Measurements from ENCODE around the gene RNF225.

The RNF225 gene

DNA sequence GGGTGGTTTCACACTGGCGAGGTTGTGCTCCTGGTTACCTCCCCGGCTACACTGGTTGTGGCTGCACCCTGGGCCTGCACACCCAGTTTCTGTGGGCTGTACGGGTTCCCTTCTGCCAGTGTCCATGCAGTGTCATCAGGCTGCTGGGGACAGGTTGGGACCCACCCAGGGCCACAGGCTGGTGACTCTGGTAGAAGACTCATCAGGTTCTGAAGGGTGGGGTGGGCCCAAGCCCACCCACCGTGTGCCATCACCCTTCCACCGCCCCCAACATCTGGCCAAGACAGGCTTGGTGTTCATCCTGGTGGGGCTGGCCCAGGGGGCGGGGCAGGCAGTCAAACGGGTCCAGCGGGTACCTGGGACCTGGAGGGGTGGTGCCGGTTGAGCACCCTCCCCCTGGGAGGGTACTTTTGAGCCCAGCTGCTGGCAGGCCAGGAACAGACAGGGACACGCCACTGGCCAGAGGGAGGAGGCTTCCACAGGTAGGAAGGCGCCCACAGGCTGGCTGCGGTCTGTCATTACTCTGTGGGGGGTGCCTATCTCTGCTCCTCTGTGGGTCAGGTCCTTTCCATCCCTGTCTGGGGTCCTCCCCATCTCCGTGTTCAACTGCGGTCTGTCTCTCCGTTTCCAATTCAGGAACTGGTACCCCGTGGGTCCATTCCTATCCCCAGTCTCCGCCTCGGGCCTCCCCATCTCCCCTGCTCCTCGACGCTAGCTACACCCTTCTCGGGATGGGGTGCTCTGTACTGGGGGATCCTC is at the start of gene RNF225:
TSS of gene RNF225 (plus strand) at position 437 of the 759 bp plus-strand sequence. CDS start 434 bp downstream, outside the sequence.
- TF ChIP-seq, protein P1, sequence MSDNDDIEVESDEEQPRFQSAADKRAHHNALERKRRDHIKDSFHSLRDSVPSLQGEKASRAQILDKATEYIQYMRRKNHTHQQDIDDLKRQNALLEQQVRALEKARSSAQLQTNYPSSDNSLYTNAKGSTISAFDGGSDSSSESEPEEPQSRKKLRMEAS (IDR thresholded peaks at IDR 0.05), result 0 out of 2 replicates have a peak, but pooled peaks have one; percentile 12
- TF ChIP-seq TEAD4 (IDR thresholded peaks at IDR 0.05) (no peak), TAF1 (IDR thresholded peaks at IDR 0.05; ENCODE audit: low read depth) (peak; percentile 18; the same call in 1 of the 2 replicates)

DNA sequence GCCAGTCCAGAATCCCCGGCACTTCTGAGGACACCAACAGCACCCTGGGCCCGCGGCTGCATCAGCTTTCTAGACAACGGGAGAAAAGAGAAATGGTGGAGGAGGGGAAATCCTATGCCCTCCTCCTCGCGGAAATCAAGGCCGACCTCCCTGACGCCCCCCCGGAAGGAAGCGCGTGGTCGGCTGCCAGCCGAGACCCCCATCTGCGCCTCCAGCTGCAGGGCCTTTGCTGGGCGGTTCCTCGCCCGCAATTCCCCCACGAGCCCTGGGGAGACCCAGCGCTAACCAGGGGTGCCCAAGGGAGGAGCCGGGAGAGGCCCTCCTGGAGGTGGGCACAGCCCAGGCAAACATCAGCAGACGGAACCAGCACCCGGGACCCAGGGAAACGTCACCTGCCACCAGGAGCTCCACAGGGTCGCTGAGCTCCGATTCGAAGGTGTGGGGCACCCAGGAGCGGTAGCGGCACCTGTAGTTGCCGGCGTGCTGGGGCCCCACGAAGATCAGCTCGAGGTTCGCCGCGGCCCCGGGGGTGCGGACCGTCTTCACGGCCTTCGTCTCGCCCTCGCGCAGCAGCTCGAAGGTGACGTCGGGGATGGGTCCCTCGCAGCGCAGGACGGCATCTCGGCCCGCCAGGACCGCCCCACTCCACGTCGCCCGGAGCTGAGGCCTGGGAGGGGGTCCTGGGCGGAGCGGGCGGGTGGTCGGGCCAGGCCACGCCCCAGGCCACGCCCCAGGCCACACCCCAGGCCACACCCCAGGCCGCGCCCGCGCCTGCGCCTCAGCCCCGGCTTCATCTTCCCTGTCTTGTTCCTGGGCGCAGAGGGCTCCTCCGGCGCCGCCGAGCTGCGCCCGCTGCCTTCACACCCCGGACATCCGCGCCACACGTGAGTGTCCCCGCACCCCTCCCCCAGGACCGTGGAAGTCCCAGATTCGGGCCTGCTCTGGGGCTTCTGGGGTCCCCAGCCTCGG is 48.2 kb upstream of the RNF225 start:
- TF ChIP-seq TAF1 (IDR thresholded peaks at IDR 0.05; ENCODE audit: low read depth) (peak; percentile 31), YY1 (IDR thresholded peaks at IDR 0.05; ENCODE audit: low read depth) (0 out of 2 replicates have a peak, but pooled peaks have one; percentile 43), CREB1 (IDR thresholded peaks at IDR 0.05; ENCODE audit: low read depth) (0 out of 2 replicates have a peak, but pooled peaks have one; percentile 55), RAD21 (IDR thresholded peaks at IDR 0.05; ENCODE audit: low read depth) (no peak), TEAD4 (IDR thresholded peaks at IDR 0.05) (no peak), NFIC (IDR thresholded peaks at IDR 0.05) (0 out of 2 replicates have a peak, but pooled peaks have one; percentile 14), CEBPB (IDR thresholded peaks at IDR 0.05) (no peak), ZBTB7A (IDR thresholded peaks at IDR 0.05; ENCODE audit: low read depth) (peak; percentile 89)
- TF ChIP-seq, protein P1 (IDR thresholded peaks at IDR 0.05), result peak; percentile 82
- TF ChIP-seq, protein P2, sequence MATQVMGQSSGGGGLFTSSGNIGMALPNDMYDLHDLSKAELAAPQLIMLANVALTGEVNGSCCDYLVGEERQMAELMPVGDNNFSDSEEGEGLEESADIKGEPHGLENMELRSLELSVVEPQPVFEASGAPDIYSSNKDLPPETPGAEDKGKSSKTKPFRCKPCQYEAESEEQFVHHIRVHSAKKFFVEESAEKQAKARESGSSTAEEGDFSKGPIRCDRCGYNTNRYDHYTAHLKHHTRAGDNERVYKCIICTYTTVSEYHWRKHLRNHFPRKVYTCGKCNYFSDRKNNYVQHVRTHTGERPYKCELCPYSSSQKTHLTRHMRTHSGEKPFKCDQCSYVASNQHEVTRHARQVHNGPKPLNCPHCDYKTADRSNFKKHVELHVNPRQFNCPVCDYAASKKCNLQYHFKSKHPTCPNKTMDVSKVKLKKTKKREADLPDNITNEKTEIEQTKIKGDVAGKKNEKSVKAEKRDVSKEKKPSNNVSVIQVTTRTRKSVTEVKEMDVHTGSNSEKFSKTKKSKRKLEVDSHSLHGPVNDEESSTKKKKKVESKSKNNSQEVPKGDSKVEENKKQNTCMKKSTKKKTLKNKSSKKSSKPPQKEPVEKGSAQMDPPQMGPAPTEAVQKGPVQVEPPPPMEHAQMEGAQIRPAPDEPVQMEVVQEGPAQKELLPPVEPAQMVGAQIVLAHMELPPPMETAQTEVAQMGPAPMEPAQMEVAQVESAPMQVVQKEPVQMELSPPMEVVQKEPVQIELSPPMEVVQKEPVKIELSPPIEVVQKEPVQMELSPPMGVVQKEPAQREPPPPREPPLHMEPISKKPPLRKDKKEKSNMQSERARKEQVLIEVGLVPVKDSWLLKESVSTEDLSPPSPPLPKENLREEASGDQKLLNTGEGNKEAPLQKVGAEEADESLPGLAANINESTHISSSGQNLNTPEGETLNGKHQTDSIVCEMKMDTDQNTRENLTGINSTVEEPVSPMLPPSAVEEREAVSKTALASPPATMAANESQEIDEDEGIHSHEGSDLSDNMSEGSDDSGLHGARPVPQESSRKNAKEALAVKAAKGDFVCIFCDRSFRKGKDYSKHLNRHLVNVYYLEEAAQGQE (IDR thresholded peaks at IDR 0.05; ENCODE audit: low read depth), result 0 out of 2 replicates have a peak, but pooled peaks have one; percentile 15
- TF ChIP-seq, protein P3, sequence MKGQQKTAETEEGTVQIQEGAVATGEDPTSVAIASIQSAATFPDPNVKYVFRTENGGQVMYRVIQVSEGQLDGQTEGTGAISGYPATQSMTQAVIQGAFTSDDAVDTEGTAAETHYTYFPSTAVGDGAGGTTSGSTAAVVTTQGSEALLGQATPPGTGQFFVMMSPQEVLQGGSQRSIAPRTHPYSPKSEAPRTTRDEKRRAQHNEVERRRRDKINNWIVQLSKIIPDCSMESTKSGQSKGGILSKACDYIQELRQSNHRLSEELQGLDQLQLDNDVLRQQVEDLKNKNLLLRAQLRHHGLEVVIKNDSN (IDR thresholded peaks at IDR 0.05), result peak; percentile 12; the same call in 1 of the 2 replicates

DNA sequence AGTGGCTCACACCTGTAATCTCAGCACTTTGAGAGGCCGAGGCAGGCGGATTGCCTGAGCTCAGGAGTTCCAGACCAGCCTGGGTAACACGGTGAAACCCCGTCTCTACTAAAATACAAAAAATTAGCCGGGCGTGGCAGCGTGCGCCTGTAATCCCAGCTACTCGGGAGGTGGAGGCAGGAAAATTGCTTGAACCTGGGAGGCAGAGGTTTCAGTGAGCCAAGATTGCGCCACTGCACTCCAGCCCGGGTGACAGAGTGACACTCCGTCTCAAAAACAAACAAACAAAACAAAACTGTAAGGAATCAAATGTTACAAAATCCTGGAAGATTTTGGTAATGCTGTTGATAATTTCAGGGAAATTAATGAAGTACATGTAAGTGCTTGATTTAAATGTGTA is 47.4 kb upstream of the RNF225 start:
- 0 out of 2 replicates have a peak, but pooled peaks have one; percentile 45 for TF ChIP-seq CEBPB (IDR thresholded peaks at IDR 0.05)

DNA sequence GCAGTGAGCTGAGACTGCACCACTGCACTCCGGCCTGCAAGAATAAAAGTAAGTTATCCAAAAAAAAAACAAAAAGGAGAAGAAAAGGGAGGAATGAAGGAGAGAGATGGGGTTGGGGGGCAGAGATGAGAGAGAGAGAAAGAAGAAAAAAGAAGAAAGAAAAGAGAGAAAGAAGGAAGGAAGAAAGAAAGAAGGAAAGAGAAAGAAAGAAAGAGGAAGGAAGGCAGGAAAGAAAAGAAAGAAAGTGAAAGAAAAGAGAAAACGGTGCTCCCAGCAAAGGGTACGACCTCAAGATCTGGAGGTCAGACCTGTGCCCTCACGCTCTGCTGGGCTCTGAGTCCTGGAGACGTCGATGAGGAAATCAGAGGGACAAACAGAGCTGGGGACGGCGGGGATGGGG is 45.9 kb upstream of the RNF225 start:
- TF ChIP-seq, protein P2 (IDR thresholded peaks at IDR 0.05; ENCODE audit: low read depth), result no peak
- TF ChIP-seq YY1 (IDR thresholded peaks at IDR 0.05; ENCODE audit: low read depth) (no peak), CREB1 (IDR thresholded peaks at IDR 0.05; ENCODE audit: low read depth) (no peak), TAF1 (IDR thresholded peaks at IDR 0.05; ENCODE audit: low read depth) (no peak), EGR1 (IDR thresholded peaks at IDR 0.05) (no peak), NFIC (IDR thresholded peaks at IDR 0.05) (no peak), TCF12 (IDR thresholded peaks at IDR 0.05; ENCODE audit: low read depth) (no peak), RAD21 (IDR thresholded peaks at IDR 0.05; ENCODE audit: low read depth) (no peak), CEBPB (IDR thresholded peaks at IDR 0.05) (no peak), FOXM1 (IDR thresholded peaks at IDR 0.05; ENCODE audit: borderline replicate concordance, low read depth) (no peak), EP300 (IDR thresholded peaks at IDR 0.05; ENCODE audit: borderline replicate concordance) (no peak)
- TF ChIP-seq, protein P1 (IDR thresholded peaks at IDR 0.05), result no peak
- TF ChIP-seq, protein P3 (IDR thresholded peaks at IDR 0.05), result no peak

Measured in Ishikawa (cell line).